SK-N-SH (cell line): Measurements from ENCODE around the gene KLC1. TPM values are rescaled to one million over a fixed set of nuclear protein-coding genes. Genes with fewer than 3 reads are reported as not detected.

Experiments used
- CTCF ChIA-PET: fragments of 300-600, 350-600 bp; formaldehyde crosslinking; extraction: SDS; loops from one replicate; lab custom pipeline; 2021; lab: Yijun Ruan, JAX
- POLR2A ChIA-PET: fragments of 350-600 bp; sonication (Branson Sonifier 250); formaldehyde crosslinking; extraction: SDS; loops from one replicate; lab custom pipeline; 2020; ENCODE audit warnings: antibody characterized with exemption, inconsistent platforms; lab: Yijun Ruan, JAX
- DNase-seq: peaks from one replicate; pipeline ENCODE4 v3.0.0; 2012
- H2AFZ ChIP-seq: fragments of 200-600 bp; sonication (generic); 2 replicates; pipeline ENCODE4 v1.8.1; 2016; ENCODE audit warnings: antibody characterized with exemption, mild to moderate bottlenecking, low read depth
- H3F3A ChIP-seq: fragments of 200-600 bp; sonication (generic); replicated peaks from 2 replicates; pipeline ENCODE3; 2016; ENCODE audit warnings: antibody characterized with exemption, mild to moderate bottlenecking; ENCODE audit not compliant: insufficient read depth
- H3K27ac ChIP-seq, 2 experiments: fragments of 200-500 bp in 1 of 2; fragments of 200-600 bp in 1 of 2; sonication (Bioruptor generic) in 1 of 2; sonication (generic), shearing (Covaris generic) in 1 of 2; 2 replicates each; pipeline versions ENCODE4 v1.5.1 to v1.6.1; 2014 to 2016; ENCODE audit warnings: low read depth in 2 of 2, inconsistent platforms in 1 of 2, low read length in 1 of 2, mild to moderate bottlenecking in 1 of 2, mixed read lengths in 1 of 2
- H3K27me3 ChIP-seq: fragments of 200-600 bp; sonication (generic), shearing (Covaris generic); 2 replicates; pipeline ENCODE4 v1.6.1; 2016; ENCODE audit warnings: mixed run types; ENCODE audit not compliant: insufficient read depth
- H3K36me3 ChIP-seq, 2 experiments: fragments of 200-500 bp in 1 of 2; fragments of 200-600 bp in 1 of 2; sonication (Bioruptor generic) in 1 of 2; sonication (generic) in 1 of 2; replicated peaks in 1 of 2; 2 replicates each; pipeline versions ENCODE3 to v1.5.1; 2014 to 2016; ENCODE audit warnings: low read length in 1 of 2, mild to moderate bottlenecking in 1 of 2; ENCODE audit not compliant: insufficient read depth in 2 of 2, control insufficient read depth in 1 of 2
- H3K4me1 ChIP-seq, 2 experiments: fragments of 200-500 bp in 1 of 2; fragments of 200-600 bp in 1 of 2; sonication (Bioruptor generic) in 1 of 2; sonication (generic), shearing (Covaris generic) in 1 of 2; 2 replicates each; pipeline versions ENCODE4 v1.5.1 to v1.6.1; 2014 to 2016; ENCODE audit warnings: low read depth in 1 of 2, low read length in 1 of 2, mixed run types in 1 of 2; ENCODE audit not compliant: insufficient read depth in 2 of 2, control insufficient read depth in 1 of 2
- H3K4me2 ChIP-seq: fragments of 200-600 bp; sonication (generic), shearing (Covaris generic); 2 replicates; pipeline ENCODE4 v1.6.1; 2017; ENCODE audit warnings: mixed run types
- H3K4me3 ChIP-seq, 2 experiments: fragments of 200-500 bp in 1 of 2; fragments of 200-600 bp in 1 of 2; sonication (Bioruptor generic) in 1 of 2; sonication (generic), shearing (Covaris generic) in 1 of 2; 2 replicates each; pipeline versions ENCODE4 v1.5.1 to v1.8.1; 2014 to 2016; ENCODE audit warnings: low read depth in 2 of 2, inconsistent platforms in 1 of 2, low read length in 1 of 2, mild to moderate bottlenecking in 1 of 2, mixed read lengths in 1 of 2, moderate library complexity in 1 of 2
- H3K79me2 ChIP-seq: fragments of 200-600 bp; sonication (generic); 2 replicates; pipeline ENCODE4 v1.8.1; 2017; ENCODE audit warnings: mild to moderate bottlenecking; ENCODE audit not compliant: insufficient read depth
- H3K9ac ChIP-seq: fragments of 200-600 bp; sonication (generic); 2 replicates; pipeline ENCODE4 v1.6.1; 2017; ENCODE audit warnings: mixed run types
- H3K9me2 ChIP-seq: fragments of 200-600 bp; sonication (generic); 2 replicates; pipeline ENCODE4 v1.6.1; 2017; ENCODE audit warnings: mixed run types
- H3K9me3 ChIP-seq: fragments of 200-600 bp; sonication (generic); 2 replicates; pipeline ENCODE4 v1.6.1; 2017; ENCODE audit warnings: mixed run types, mild to moderate bottlenecking, moderate library complexity
- H4K20me1 ChIP-seq: fragments of 200-600 bp; sonication (generic); 2 replicates; pipeline ENCODE4 v1.6.1; 2017; ENCODE audit warnings: mild to moderate bottlenecking, mixed run types; ENCODE audit not compliant: insufficient read depth
- EP300 ChIP-seq, 2 experiments: IDR thresholded peaks; 2 replicates each; pipeline versions ENCODE4 v1.4.0 to v1.6.1; 2012; ENCODE audit warnings: borderline replicate concordance in 1 of 2, low read depth in 1 of 2, low read length in 1 of 2
- FOXM1 ChIP-seq: IDR thresholded peaks from 2 replicates; pipeline ENCODE4 v1.4.0; 2012; ENCODE audit warnings: low read depth, mild to moderate bottlenecking
- IRF3 ChIP-seq: fragments of 150-350 bp; IDR thresholded peaks from 2 replicates; pipeline ENCODE4 v1.6.1; 2016; ENCODE audit warnings: mild to moderate bottlenecking, low read depth, low read length
- MEF2A ChIP-seq: IDR thresholded peaks from 2 replicates; pipeline ENCODE4 v1.4.0; 2012; ENCODE audit warnings: low read depth, borderline replicate concordance
- MXI1 ChIP-seq: IDR thresholded peaks from 2 replicates; pipeline ENCODE4 v1.6.1; 2012; ENCODE audit warnings: mild to moderate bottlenecking, low read depth, low read length, improper control_type of control experiment
- NFIC ChIP-seq: IDR thresholded peaks from 2 replicates; pipeline ENCODE4 v1.4.0; 2012; ENCODE audit warnings: borderline replicate concordance
- NRF1 ChIP-seq: IDR thresholded peaks from 2 replicates; pipeline ENCODE4 v1.6.1; 2012; ENCODE audit warnings: low read depth, mild to moderate bottlenecking, low read length
- POLR2AphosphoS5 ChIP-seq: IDR thresholded peaks from 2 replicates; pipeline ENCODE4 v1.6.1; 2012; ENCODE audit warnings: low read depth, low read length
- RCOR1 ChIP-seq: fragments of 150-350 bp; IDR thresholded peaks from 2 replicates; pipeline ENCODE4 v1.6.1; 2017; ENCODE audit warnings: antibody characterized with exemption, low read length
- RXRA ChIP-seq: IDR thresholded peaks from 2 replicates; pipeline ENCODE4 v1.4.0; 2012; ENCODE audit warnings: low read depth, mild to moderate bottlenecking, borderline replicate concordance
- WGBS: methylation state at CpG from one replicate; pipeline ENCODE4 v1.1.6; 2017; ENCODE audit warnings: low lambda C conversion rate; 5-methylcytosine and 5-hydroxymethylcytosine counted together
- polyA plus RNA-seq, 3 experiments: library from polyadenylated mRNA; depleted of rRNA; stranded (reverse); fragments of >200 nt; gene quantifications; 2 replicates each; pipeline ENCODE4 v1.2.3, GENCODE V29; 2012
- TF ChIP-seq, protein P1 (sequence below): fragments of 200-600 bp; sonication (generic); IDR thresholded peaks from 2 replicates; pipeline ENCODE4 v1.6.1; 2017; ENCODE audit warnings: antibody characterized with exemption, mild to moderate bottlenecking, moderate library complexity
- TF ChIP-seq, protein P2 (sequence below): fragments of 150-350 bp; IDR thresholded peaks from 2 replicates; pipeline ENCODE4 v1.6.1; 2017; ENCODE audit warnings: antibody characterized with exemption, low read length, low read depth, borderline replicate concordance
- TF ChIP-seq, protein P3 (sequence below): IDR thresholded peaks from 2 replicates; pipeline ENCODE4 v1.6.1; 2012; ENCODE audit warnings: mild to moderate bottlenecking, low read depth, low read length, moderate library complexity

Gene KLC1
- polyA plus RNA-seq, 1 of the 3 experiments (the other 2 are of a cell fraction) = 308 TPM

DNA sequence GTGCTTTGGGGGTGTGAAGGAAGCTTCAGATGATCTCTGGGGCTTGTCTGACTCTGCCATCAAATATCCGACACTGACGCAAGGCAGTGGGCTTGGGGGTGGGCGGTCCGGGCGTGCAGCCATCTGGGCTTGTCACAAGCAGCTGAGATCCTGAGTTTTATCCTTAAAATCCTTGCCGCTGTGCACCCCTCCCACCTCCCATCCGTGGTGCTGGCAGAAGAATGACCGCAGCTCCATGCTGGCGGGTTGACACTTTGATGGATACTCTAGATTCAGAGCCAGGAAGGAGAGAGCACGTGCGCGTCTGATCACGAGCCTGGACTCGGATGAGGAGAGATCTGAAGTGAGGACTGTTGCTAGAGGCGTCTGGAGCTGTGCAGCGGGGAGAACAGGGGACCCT, 89.6 kb downstream of the KLC1 start:
- no peaks in the 10 kb centered on the region for H3K9me2 ChIP-seq
- ChIA-PET POLR2A (no interaction called here), CTCF (no interaction called here)
- H3K36me3 ChIP-seq = peaks cover 0 to 4% of the 10 kb centered on the region in 2 experiments
- no peak overlapping the region for H3K4me2 ChIP-seq
- no peak overlapping the region for H2AFZ ChIP-seq
- DNase-seq = no peak
- H3K79me2 ChIP-seq = peaks cover 88% of the 10 kb centered on the region
- WGBS = 90% methylated on average over 16 of the region's 16 CpGs
- H3K9me3 ChIP-seq = no peaks in the 10 kb centered on the region
- H3K9ac ChIP-seq = no peak overlapping the region
- no peak overlapping the region for H3K27ac ChIP-seq
- no peaks in the 10 kb centered on the region for H3K27me3 ChIP-seq
- no peak overlapping the region for H3K4me3 ChIP-seq
- H3F3A ChIP-seq = no peaks in the 10 kb centered on the region
- peaks cover 40% of the 10 kb centered on the region for H4K20me1 ChIP-seq
- H3K4me1 ChIP-seq = peaks cover 11 to 20% of the 10 kb centered on the region in 2 experiments; a peak in 2 of 4 replicates
- TF ChIP-seq, protein P1, sequence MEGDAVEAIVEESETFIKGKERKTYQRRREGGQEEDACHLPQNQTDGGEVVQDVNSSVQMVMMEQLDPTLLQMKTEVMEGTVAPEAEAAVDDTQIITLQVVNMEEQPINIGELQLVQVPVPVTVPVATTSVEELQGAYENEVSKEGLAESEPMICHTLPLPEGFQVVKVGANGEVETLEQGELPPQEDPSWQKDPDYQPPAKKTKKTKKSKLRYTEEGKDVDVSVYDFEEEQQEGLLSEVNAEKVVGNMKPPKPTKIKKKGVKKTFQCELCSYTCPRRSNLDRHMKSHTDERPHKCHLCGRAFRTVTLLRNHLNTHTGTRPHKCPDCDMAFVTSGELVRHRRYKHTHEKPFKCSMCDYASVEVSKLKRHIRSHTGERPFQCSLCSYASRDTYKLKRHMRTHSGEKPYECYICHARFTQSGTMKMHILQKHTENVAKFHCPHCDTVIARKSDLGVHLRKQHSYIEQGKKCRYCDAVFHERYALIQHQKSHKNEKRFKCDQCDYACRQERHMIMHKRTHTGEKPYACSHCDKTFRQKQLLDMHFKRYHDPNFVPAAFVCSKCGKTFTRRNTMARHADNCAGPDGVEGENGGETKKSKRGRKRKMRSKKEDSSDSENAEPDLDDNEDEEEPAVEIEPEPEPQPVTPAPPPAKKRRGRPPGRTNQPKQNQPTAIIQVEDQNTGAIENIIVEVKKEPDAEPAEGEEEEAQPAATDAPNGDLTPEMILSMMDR = no peak
- TF ChIP-seq NRF1 (no peak), NFIC (no peak), RXRA (no peak), IRF3 (no peak), RCOR1 (no peak), POLR2AphosphoS5 (no peak), EP300 (IDR thresholded peaks at IDR 0.05; ENCODE audit: borderline replicate concordance in 1 of 2, low read depth in 1 of 2, low read length in 1 of 2) (no peak), MXI1 (no peak), FOXM1 (no peak), MEF2A (no peak)
- TF ChIP-seq, protein P2, sequence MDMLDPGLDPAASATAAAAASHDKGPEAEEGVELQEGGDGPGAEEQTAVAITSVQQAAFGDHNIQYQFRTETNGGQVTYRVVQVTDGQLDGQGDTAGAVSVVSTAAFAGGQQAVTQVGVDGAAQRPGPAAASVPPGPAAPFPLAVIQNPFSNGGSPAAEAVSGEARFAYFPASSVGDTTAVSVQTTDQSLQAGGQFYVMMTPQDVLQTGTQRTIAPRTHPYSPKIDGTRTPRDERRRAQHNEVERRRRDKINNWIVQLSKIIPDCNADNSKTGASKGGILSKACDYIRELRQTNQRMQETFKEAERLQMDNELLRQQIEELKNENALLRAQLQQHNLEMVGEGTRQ = no peak
- TF ChIP-seq, protein P3, sequence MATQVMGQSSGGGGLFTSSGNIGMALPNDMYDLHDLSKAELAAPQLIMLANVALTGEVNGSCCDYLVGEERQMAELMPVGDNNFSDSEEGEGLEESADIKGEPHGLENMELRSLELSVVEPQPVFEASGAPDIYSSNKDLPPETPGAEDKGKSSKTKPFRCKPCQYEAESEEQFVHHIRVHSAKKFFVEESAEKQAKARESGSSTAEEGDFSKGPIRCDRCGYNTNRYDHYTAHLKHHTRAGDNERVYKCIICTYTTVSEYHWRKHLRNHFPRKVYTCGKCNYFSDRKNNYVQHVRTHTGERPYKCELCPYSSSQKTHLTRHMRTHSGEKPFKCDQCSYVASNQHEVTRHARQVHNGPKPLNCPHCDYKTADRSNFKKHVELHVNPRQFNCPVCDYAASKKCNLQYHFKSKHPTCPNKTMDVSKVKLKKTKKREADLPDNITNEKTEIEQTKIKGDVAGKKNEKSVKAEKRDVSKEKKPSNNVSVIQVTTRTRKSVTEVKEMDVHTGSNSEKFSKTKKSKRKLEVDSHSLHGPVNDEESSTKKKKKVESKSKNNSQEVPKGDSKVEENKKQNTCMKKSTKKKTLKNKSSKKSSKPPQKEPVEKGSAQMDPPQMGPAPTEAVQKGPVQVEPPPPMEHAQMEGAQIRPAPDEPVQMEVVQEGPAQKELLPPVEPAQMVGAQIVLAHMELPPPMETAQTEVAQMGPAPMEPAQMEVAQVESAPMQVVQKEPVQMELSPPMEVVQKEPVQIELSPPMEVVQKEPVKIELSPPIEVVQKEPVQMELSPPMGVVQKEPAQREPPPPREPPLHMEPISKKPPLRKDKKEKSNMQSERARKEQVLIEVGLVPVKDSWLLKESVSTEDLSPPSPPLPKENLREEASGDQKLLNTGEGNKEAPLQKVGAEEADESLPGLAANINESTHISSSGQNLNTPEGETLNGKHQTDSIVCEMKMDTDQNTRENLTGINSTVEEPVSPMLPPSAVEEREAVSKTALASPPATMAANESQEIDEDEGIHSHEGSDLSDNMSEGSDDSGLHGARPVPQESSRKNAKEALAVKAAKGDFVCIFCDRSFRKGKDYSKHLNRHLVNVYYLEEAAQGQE = no peak
